NCI-H1694 treated with DMSO at 0.1 percent for 48 hours (cell line): Measurements from ENCODE around the gene CYP46A1.

ENCODE experiments used
- DNase-seq: peaks from one replicate; lab custom pipeline; 2025; lab: John Stamatoyannopoulos, UW

Gene CYP46A1

GRCh38 chr14:99744199-99744872 lies 60.2 kb downstream of the CYP46A1 start:
- no peak for DNase-seq

- no peak for DNase-seq
Measured at GRCh38 chr14:99744873-99745224, 60.8 kb downstream of the CYP46A1 start.

- no peak for DNase-seq
Measured at GRCh38 chr14:99745307-99745951, 61.3 kb downstream of the CYP46A1 start.

GRCh38 chr14:99747167-99747566 lies 63.1 kb downstream of the CYP46A1 start:
- no peak for DNase-seq

- no peak for DNase-seq
Measured at GRCh38 chr14:99747582-99748330, 63.7 kb downstream of the CYP46A1 start.

- no peak for DNase-seq
Measured at GRCh38 chr14:99748529-99748928, 64.4 kb downstream of the CYP46A1 start.

- no peak for DNase-seq
Measured at GRCh38 chr14:99749142-99749541, 65.0 kb downstream of the CYP46A1 start.

GRCh38 chr14:99749763-99750715 lies 65.9 kb downstream of the CYP46A1 start:
- DNase-seq: no peak

- DNase-seq: no peak
Measured at GRCh38 chr14:99750746-99751450, 66.8 kb downstream of the CYP46A1 start.

GRCh38 chr14:99751539-99752485 lies 67.7 kb downstream of the CYP46A1 start:
- no peak for DNase-seq

- no peak for DNase-seq
Measured at GRCh38 chr14:99752486-99753121, 68.5 kb downstream of the CYP46A1 start.

- no peak for DNase-seq
Measured at GRCh38 chr14:99753225-99754140, 69.4 kb downstream of the CYP46A1 start.

- DNase-seq: no peak
Measured at GRCh38 chr14:99754141-99755067, 70.3 kb downstream of the CYP46A1 start.

- no peak for DNase-seq
Measured at GRCh38 chr14:99755068-99755405, 70.9 kb downstream of the CYP46A1 start.

GRCh38 chr14:99755629-99756603 lies 71.8 kb downstream of the CYP46A1 start:
- no peak for DNase-seq

GRCh38 chr14:99756796-99757195 lies 72.7 kb downstream of the CYP46A1 start:
- DNase-seq: no peak
